Caco-2 (cell line): ENCODE measurements around the gene AMELX. TPM values are rescaled to one million over a fixed set of nuclear protein-coding genes. Genes with fewer than 3 reads are reported as not detected.
A peak's percentile ranks its signal among the peaks of the same experiment; 100 is the strongest.

ENCODE experiments used
- BruUV-seq: library from RNA; stranded (reverse); fragments of 400-500 nt; replicated peaks from 2 replicates; lab custom pipeline; 2021; lab: Mats Ljungman, UMichigan
- CTCF ChIA-PET: fragments of 300-600 bp; sonication (Branson Sonifier 250); formaldehyde crosslinking; loops from one replicate; lab custom pipeline; 2022; ENCODE audit warnings: antibody characterized with exemption; lab: Charles Lee
- POLR2A ChIA-PET: fragments of 300-600 bp; sonication (Branson Sonifier 250); formaldehyde crosslinking; loops from one replicate; lab custom pipeline; 2022; ENCODE audit warnings: antibody characterized with exemption; lab: Charles Lee
- DNase-seq, 2 experiments: peaks; one replicate each; pipeline versions ENCODE4 v3.0.0 to v3.0.0-alpha.2; 2020 to 2022
- H3K27me3 ChIP-seq: replicated peaks from 2 replicates; pipeline ENCODE4 v1.6.0; 2011; ENCODE audit warnings: low read length; ENCODE audit not compliant: control insufficient read depth, insufficient read depth
- H3K36me3 ChIP-seq: 2 replicates; pipeline ENCODE4 v1.5.1; 2011; ENCODE audit warnings: low read length; ENCODE audit not compliant: control insufficient read depth, insufficient read depth
- H3K4me1 ChIP-seq: fragments of 250-450 bp; sonication (Bioruptor Pico); 2 replicates; pipeline ENCODE4 v1.5.1; 2020; ENCODE audit warnings: mild to moderate bottlenecking
- H3K4me3 ChIP-seq: 2 replicates; pipeline ENCODE4 v1.5.1; 2011; ENCODE audit warnings: low read depth, mild to moderate bottlenecking, control low read depth, low read length
- H3K9me3 ChIP-seq: fragments of 250-450 bp; sonication (Bioruptor Pico); 2 replicates; pipeline ENCODE4 v1.5.1; 2020; ENCODE audit warnings: mild to moderate bottlenecking, moderate library complexity
- H3K27ac Mint-ChIP-seq: one replicate; pipeline ENCODE4 v1.8.0; 2022; ENCODE audit warnings: mixed read lengths; ENCODE audit not compliant: unreplicated experiment
- H3K27me3 Mint-ChIP-seq: one replicate; pipeline ENCODE4 v1.8.0; 2022; ENCODE audit warnings: mixed read lengths; ENCODE audit not compliant: insufficient read depth, unreplicated experiment
- H3K36me3 Mint-ChIP-seq: one replicate; pipeline ENCODE4 v1.8.0; 2022; ENCODE audit warnings: mild to moderate bottlenecking, mixed read lengths; ENCODE audit not compliant: insufficient read depth, unreplicated experiment
- H3K4me1 Mint-ChIP-seq: one replicate; pipeline ENCODE4 v1.8.0; 2022; ENCODE audit warnings: low read depth, mixed read lengths; ENCODE audit not compliant: unreplicated experiment
- H3K4me3 Mint-ChIP-seq: one replicate; pipeline ENCODE4 v1.8.0; 2022; ENCODE audit warnings: mild to moderate bottlenecking, moderate library complexity, mixed read lengths; ENCODE audit not compliant: unreplicated experiment
- H3K9me3 Mint-ChIP-seq: one replicate; pipeline ENCODE4 v1.8.0; 2022; ENCODE audit warnings: mixed read lengths; ENCODE audit not compliant: unreplicated experiment
- CTCF ChIP-seq, 2 experiments: fragments of 200-600 bp in 1 of 2; IDR thresholded peaks; 1 replicate in 1 of 2; 2 replicates in 1 of 2; pipeline versions ENCODE4 v1.5.1 to v1.8.0; 2011 to 2022; ENCODE audit warnings: antibody characterized with exemption in 1 of 2, control low read depth in 1 of 2, inconsistent platforms in 1 of 2, low read depth in 1 of 2, low read length in 1 of 2, mild to moderate bottlenecking in 1 of 2, moderate library complexity in 1 of 2; ENCODE audit not compliant: insufficient read depth in 1 of 2, severe bottlenecking in 1 of 2, unreplicated experiment in 1 of 2
- intact Hi-C: fragments of 100-400 bp; cut with micrococcal nuclease; formaldehyde crosslinking; loops from one replicate; pipeline ENCODE4 v1.10.0; 2022; ENCODE audit not compliant: unreplicated experiment
- total RNA-seq: library from RNA; stranded (reverse); gene quantifications from 2 replicates; pipeline ENCODE4 v1.2.3, GENCODE V29; 2022

The AMELX gene
- total RNA-seq, 1 experiment from 2014 or later, result not detected

- CTCF ChIA-PET, result no interaction called here
- no peak overlapping the region for H3K4me3 Mint-ChIP-seq
Observed at GRCh38 chrX:11309220-11309619, 16.0 kb downstream of the AMELX start.

GRCh38 chrX:11311706-11312105 lies 18.5 kb downstream of the AMELX start:
- H3K9me3 Mint-ChIP-seq, result no peaks in the 10 kb centered on the region
- no peaks in the 10 kb centered on the region for H3K4me1 Mint-ChIP-seq
- TF ChIP-seq CTCF (IDR thresholded peaks at IDR 0.05; ENCODE audit: insufficient read depth in 1 of 2, low read depth in 1 of 2, low read length in 1 of 2, severe bottlenecking in 1 of 2, unreplicated experiment in 1 of 2), result no peak
- no TSS peak for BruUV-seq
- DNase-seq, result no peak
- POLR2A ChIA-PET, result no interaction called here
- H3K27ac Mint-ChIP-seq, result no peak overlapping the region
- H3K4me3 ChIP-seq, result no peak overlapping the region
- H3K4me1 ChIP-seq, result no peaks in the 10 kb centered on the region
- intact Hi-C loops, result no loop called here
- CTCF ChIA-PET, result no interaction called here
- no peaks in the 10 kb centered on the region for H3K27me3 ChIP-seq
- no peaks in the 10 kb centered on the region for H3K9me3 ChIP-seq
- no peaks in the 10 kb centered on the region for H3K36me3 ChIP-seq
- H3K27me3 Mint-ChIP-seq, result no peaks in the 10 kb centered on the region
- no peak overlapping the region for H3K4me3 Mint-ChIP-seq
- no peaks in the 10 kb centered on the region for H3K36me3 Mint-ChIP-seq

More at GRCh38 chrX:11309220-11309619, 16.0 kb downstream of the AMELX start:
- no peak for TF ChIP-seq CTCF (IDR thresholded peaks at IDR 0.05; ENCODE audit: insufficient read depth in 1 of 2, low read depth in 1 of 2, low read length in 1 of 2, severe bottlenecking in 1 of 2, unreplicated experiment in 1 of 2)
- intact Hi-C loops, result no loop called here
- Mint-ChIP-seq H3K27me3 (no peaks in the 10 kb centered on the region), H3K36me3 (no peaks in the 10 kb centered on the region), H3K27ac (peak overlapping the region; percentile 30), H3K4me1 (no peaks in the 10 kb centered on the region), H3K9me3 (no peaks in the 10 kb centered on the region)
- POLR2A ChIA-PET, result no interaction called here
- H3K4me3 ChIP-seq, result no peak overlapping the region
- H3K36me3 ChIP-seq, result no peaks in the 10 kb centered on the region
- H3K4me1 ChIP-seq, result no peaks in the 10 kb centered on the region
- no peaks in the 10 kb centered on the region for H3K9me3 ChIP-seq
- no TSS peak for BruUV-seq
- DNase-seq, result no peak
- no peaks in the 10 kb centered on the region for H3K27me3 ChIP-seq

GRCh38 chrX:11319806-11320520 lies 26.8 kb downstream of the AMELX start:
- no peaks in the 10 kb centered on the region for H3K9me3 ChIP-seq
- no peak for DNase-seq
- intact Hi-C loops, result no loop called here
- no peak for TF ChIP-seq CTCF (IDR thresholded peaks at IDR 0.05; ENCODE audit: insufficient read depth in 1 of 2, low read depth in 1 of 2, low read length in 1 of 2, severe bottlenecking in 1 of 2, unreplicated experiment in 1 of 2)
- no peaks in the 10 kb centered on the region for H3K36me3 ChIP-seq
- H3K27me3 ChIP-seq, result no peaks in the 10 kb centered on the region
- H3K4me3 ChIP-seq, result no peak overlapping the region
- Mint-ChIP-seq H3K27ac (no peak overlapping the region), H3K36me3 (no peaks in the 10 kb centered on the region), H3K9me3 (no peaks in the 10 kb centered on the region), H3K27me3 (no peaks in the 10 kb centered on the region), H3K4me3 (no peak overlapping the region), H3K4me1 (no peaks in the 10 kb centered on the region)
- BruUV-seq, result no TSS peak
- no peaks in the 10 kb centered on the region for H3K4me1 ChIP-seq
- POLR2A ChIA-PET, result no interaction called here
- CTCF ChIA-PET, result no interaction called here
